ENCODE data around the gene TCAIM.

Gene TCAIM

DNA sequence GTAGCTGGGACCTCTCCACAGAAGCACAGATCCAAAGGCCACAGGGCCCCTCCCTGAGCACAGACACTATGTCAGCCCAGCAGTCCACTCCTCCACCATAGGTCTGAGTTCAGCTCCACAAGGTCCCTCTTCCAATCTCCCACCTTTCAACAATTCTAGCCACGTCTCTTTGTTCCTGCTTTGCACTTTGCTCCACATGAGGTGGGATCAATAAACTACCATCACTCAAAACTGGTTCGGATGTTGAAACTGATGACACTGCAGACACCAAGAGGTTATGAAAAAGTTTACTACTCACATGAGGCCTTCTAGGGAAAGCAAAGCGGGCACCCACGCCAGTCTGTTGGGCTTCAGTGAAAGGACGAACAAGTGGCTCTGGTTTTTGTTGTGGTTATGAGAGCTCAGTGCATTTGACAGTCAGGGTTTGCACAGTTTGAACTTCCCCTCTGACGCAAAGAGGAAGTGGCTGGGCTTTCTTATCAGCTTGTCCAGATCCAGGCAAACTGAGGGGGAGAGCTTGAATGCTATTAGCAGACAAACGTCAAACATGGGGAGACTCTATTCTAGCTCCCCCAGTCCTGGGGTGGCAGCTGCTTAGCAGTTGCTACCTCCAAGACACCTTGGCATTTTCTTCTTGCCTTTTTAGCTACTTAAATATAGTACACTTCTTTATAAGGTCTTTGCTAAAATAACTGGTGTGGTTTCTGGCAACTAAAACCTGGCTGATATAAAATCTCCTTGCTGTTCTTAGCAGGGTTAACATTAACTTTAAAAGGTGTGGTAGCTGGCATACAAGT lies 101.1 kb downstream of the TCAIM start:
- peak; percentile 98 for FAIRE-seq
- DNase-seq (ENCODE audit: extremely low spot score, insufficient read length, low read depth): peak; percentile 40

- DNase-seq (ENCODE audit: extremely low spot score, insufficient read length, low read depth) (no peak), FAIRE-seq (no peak)
These were observed 104.2 kb downstream of the TCAIM start for GRCh38 chr3:44442596-44443309.

- DNase-seq (ENCODE audit: extremely low spot score, insufficient read length, low read depth) (no peak), FAIRE-seq (no peak)
These were observed 105.9 kb downstream of the TCAIM start for GRCh38 chr3:44444437-44444836.

- DNase-seq (ENCODE audit: extremely low spot score, insufficient read length, low read depth) (no peak), FAIRE-seq (no peak)
These were observed 106.5 kb downstream of the TCAIM start for GRCh38 chr3:44444896-44445691.

GRCh38 chr3:44445786-44446185 lies 107.2 kb downstream of the TCAIM start:
- FAIRE-seq (no peak), DNase-seq (ENCODE audit: extremely low spot score, insufficient read length, low read depth) (no peak)

DNA sequence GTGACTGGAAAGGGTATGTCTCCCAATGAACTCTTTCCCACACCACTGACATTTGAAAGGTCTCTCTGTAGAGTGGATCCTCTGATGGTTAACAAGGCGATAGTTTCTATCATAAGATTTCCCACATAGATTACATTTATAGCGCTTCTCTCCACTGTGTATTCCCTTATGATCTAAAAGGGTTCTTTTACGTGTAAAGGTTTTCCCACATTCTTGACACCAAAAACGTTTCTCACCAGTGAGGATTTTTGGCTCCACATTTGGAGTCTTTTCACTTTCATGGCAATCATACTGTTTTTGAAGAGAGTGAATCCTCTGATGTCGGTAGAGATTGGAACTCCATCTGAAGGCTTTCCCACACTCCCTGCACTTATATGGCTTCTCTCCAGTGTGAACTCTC lies 108.4 kb downstream of the TCAIM start:
- DNase-seq (ENCODE audit: extremely low spot score, insufficient read length, low read depth): no peak
- FAIRE-seq: no peak

- DNase-seq (ENCODE audit: extremely low spot score, insufficient read length, low read depth): no peak
- FAIRE-seq: no peak
These were observed 112.9 kb downstream of the TCAIM start for GRCh38 chr3:44451441-44451840.

DNA sequence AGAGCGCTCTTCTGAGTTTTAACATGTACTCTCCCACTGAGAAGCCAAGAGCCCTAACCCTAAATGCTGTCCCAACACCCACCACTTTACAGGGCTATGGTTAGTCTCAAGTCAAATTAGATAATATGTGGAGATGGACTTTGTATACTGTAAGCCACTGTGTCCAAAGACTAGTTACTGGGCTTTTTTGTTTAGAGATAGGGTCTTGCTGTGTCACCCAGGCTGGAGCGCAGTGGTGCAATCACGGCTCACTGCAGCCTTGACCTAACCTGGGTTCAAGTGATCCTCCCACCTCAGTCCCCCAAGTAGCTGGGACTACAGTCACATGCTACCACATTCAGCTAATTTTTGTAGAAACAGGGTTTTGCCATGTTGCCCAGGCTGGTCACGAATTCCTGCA lies 115.7 kb downstream of the TCAIM start:
- DNase-seq (ENCODE audit: extremely low spot score, insufficient read length, low read depth) (no peak), FAIRE-seq (no peak)

DNA sequence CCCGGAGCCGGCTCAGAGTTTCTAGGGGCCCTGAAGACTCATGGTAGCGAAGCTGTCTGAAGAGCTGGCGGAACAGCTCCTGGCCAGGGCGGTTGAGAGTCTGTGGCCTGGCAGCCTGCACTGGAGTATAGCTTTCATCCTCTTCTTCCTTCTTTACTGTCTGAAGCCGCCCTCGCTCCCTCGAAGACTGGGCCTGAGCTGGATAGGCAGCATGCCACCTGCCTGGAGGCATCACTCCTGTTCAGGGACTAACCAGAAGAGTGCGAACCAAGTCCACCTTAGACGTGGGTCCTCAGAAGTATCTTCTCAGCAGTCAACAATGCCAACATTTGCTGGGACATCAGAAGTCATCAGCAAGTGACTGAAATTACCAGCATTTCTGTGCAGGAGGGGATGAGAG lies 116.8 kb downstream of the TCAIM start:
- no peak for DNase-seq (ENCODE audit: extremely low spot score, insufficient read length, low read depth)
- FAIRE-seq: no peak

All from GM18507 (cell line).